Lung (tissue), 12 donors: ENCODE data around the gene NHS. TPM values are rescaled to one million over a fixed set of nuclear protein-coding genes. Genes with fewer than 3 reads are reported as not detected.

Experiments
- ATAC-seq: fragments of 200-7000 bp; cut with Tn5 transposase; one replicate; pipeline ENCODE4 v1.9.1; 2020; ENCODE audit warnings: moderate number of reproducible peaks; ENCODE audit not compliant: insufficient read depth, low FRiP score
- DNase-seq, 3 donors: peaks; one replicate each; pipeline ENCODE4 v3.0.0-alpha.2; 2013 to 2017
- H3K27ac ChIP-seq, 2 donors: one replicate each; pipeline ENCODE4 v1.5.1; 2013; ENCODE audit warnings: mild to moderate bottlenecking in 2 of 2, moderate library complexity in 2 of 2, control low read depth in 1 of 2, inconsistent platforms in 1 of 2, low read depth in 1 of 2, low read length in 1 of 2
- H3K27me3 ChIP-seq, 3 donors: one replicate each; pipeline ENCODE4 v1.5.1; 2013; ENCODE audit warnings: low read length in 2 of 3; ENCODE audit not compliant: control insufficient read depth in 3 of 3, insufficient read depth in 3 of 3
- H3K36me3 ChIP-seq, 4 donors: one replicate each; pipeline ENCODE4 v1.5.1; 2013; ENCODE audit warnings: low read length in 4 of 4, mild to moderate bottlenecking in 1 of 4, moderate library complexity in 1 of 4; ENCODE audit not compliant: control insufficient read depth in 4 of 4, insufficient read depth in 4 of 4
- H3K4me1 ChIP-seq, 5 donors: one replicate each; pipeline ENCODE4 v1.5.1; 2013; ENCODE audit warnings: low read length in 5 of 5, mild to moderate bottlenecking in 2 of 5, moderate library complexity in 1 of 5; ENCODE audit not compliant: control insufficient read depth in 5 of 5, insufficient read depth in 5 of 5
- H3K4me3 ChIP-seq: one replicate; pipeline ENCODE4 v1.5.1; 2013; ENCODE audit warnings: mild to moderate bottlenecking, control low read depth, moderate library complexity
- H3K9ac ChIP-seq, 2 donors: one replicate each; pipeline ENCODE4 v1.5.1; 2013; ENCODE audit warnings: low read length in 2 of 2, control low read depth in 1 of 2; ENCODE audit not compliant: insufficient read depth in 1 of 2
- H3K9me3 ChIP-seq, 4 donors: one replicate each; pipeline ENCODE4 v1.5.1; 2013; ENCODE audit warnings: low read length in 3 of 4, mild to moderate bottlenecking in 1 of 4, moderate library complexity in 1 of 4; ENCODE audit not compliant: control insufficient read depth in 4 of 4, insufficient read depth in 3 of 4
- CTCF ChIP-seq: IDR thresholded peaks from 2 replicates; pipeline ENCODE4 v1.5.1; 2012; ENCODE audit warnings: mild to moderate bottlenecking; ENCODE audit errors: control extremely low read depth, extremely low read depth
- WGBS, 2 donors: extraction: QIAGEN DNeasy Blood & Tissue Kit; methylation state at CpG; one replicate each; pipeline ENCODE4 v1.1.7; 2013; 5-methylcytosine and 5-hydroxymethylcytosine counted together
- polyA plus RNA-seq, 2 donors: library from polyadenylated mRNA; stranded (reverse); fragments of 200-250 nt; gene quantifications; one replicate each; pipeline ENCODE4 v1.2.1, GENCODE V29; 2013
- total RNA-seq, 2 donors: library from RNA; depleted of rRNA in 1 of 2; stranded (reverse); fragments of >200 nt in 1 of 2; gene quantifications; one replicate each; pipeline ENCODE4 v1.2.1, GENCODE V29; 2014 to 2021
- donor health status: control.
- donor health status: control.
- donor health status: Bipolar disorder and iron deficiency.
- donor health status: healthy.
- donor health status: DM: yes; HTN: yes; CAD: no.

NHS gene
- total and polyA plus RNA-seq, 4 donors, result 0.46 to 2.0 (median 1.4) TPM

GRCh38 chrX:17744896-17745523, 370.0 kb downstream of the NHS start:
- H3K36me3 ChIP-seq, result no peaks in the 10 kb centered on the region

GRCh38 chrX:17747692-17748091, 372.7 kb downstream of the NHS start:
- H3K9ac ChIP-seq, result no peak overlapping the region
- no peaks in the 10 kb centered on the region for H3K9me3 ChIP-seq
- no peak for ATAC-seq
- peaks cover 0 to 3% (median 0%) of the 10 kb centered on the region in 5 donors for H3K4me1 ChIP-seq
- peaks cover 0 to 32% (median 25%) of the 10 kb centered on the region in 3 donors for H3K27me3 ChIP-seq
- WGBS, 2 donors, result 82 to 92% methylated on average over 5 of the region's 5 CpGs
- DNase-seq, result no peak
- TF ChIP-seq CTCF, result no peak
- H3K27ac ChIP-seq, result no peak overlapping the region
- H3K4me3 ChIP-seq, result no peak overlapping the region
- H3K36me3 ChIP-seq, result no peaks in the 10 kb centered on the region

More at GRCh38 chrX:17744896-17745523, 370.0 kb downstream of the NHS start:
- no peak overlapping the region for H3K4me3 ChIP-seq
- H3K27ac ChIP-seq, result no peak overlapping the region
- WGBS, 2 donors, result 81 to 89% methylated on average over 2 of the region's 2 CpGs
- peaks cover 3 to 39% (median 24%) of the 10 kb centered on the region in 3 donors for H3K27me3 ChIP-seq
- no peak overlapping the region for H3K9ac ChIP-seq
- no peaks in the 10 kb centered on the region for H3K9me3 ChIP-seq
- TF ChIP-seq CTCF, result no peak
- DNase-seq (peak in 2 of 3 donors; percentile 39 to 51), ATAC-seq (no peak)
- H3K4me1 ChIP-seq, result peaks cover 0 to 3% (median 0%) of the 10 kb centered on the region in 5 donors

- Histone ChIP-seq H3K9me3 (no peaks in the 10 kb centered on the region), H3K27me3 (peaks cover 0 to 37% (median 22%) of the 10 kb centered on the region in 3 donors), H3K4me3 (no peak overlapping the region), H3K4me1 (peaks cover 0 to 3% (median 0%) of the 10 kb centered on the region in 5 donors), H3K27ac (no peak overlapping the region), H3K9ac (no peak overlapping the region), H3K36me3 (no peaks in the 10 kb centered on the region)
- 86 to 91% methylated on average over 5 of the region's 5 CpGs for WGBS, 2 donors
- no peak for DNase-seq
- no peak for TF ChIP-seq CTCF
- no peak for ATAC-seq
Measured at GRCh38 chrX:17748684-17749083, 373.7 kb downstream of the NHS start.
